ENCODE results near the gene SLC6A17. TPM values are rescaled to one million over a fixed set of nuclear protein-coding genes. Genes with fewer than 3 reads are reported as not detected.

SLC6A17 gene
- total RNA-seq, 2 donors from 2014 or later: 0.41 to 2.2 TPM

GRCh38 chr1:110138956-110139355, 11.3 kb upstream of the SLC6A17 start:
- Histone ChIP-seq H3K4me1 (replicated peaks) (no peaks in the 10 kb centered on the region), H3K27me3 (replicated peaks; ENCODE audit: insufficient read depth) (peaks cover 3% of the 10 kb centered on the region), H3K9me3 (no peaks in the 10 kb centered on the region), H3K27ac (no peak overlapping the region), H3K36me3 (no peaks in the 10 kb centered on the region), H3K4me3 (no peak overlapping the region)
- 40% methylated on average over 3 of the region's 3 CpGs for WGBS
- TF ChIP-seq POLR2AphosphoS5 (IDR thresholded peaks at IDR 0.05) (no peak), CTCF (IDR thresholded peaks at IDR 0.05) (no peak), POLR2A (IDR thresholded peaks at IDR 0.05) (no peak)
- DNase-seq (ENCODE audit: low spot score): no peak
- intact Hi-C loops (cut with DNase I): no loop called here

GRCh38 chr1:110144366-110144765, 5.9 kb upstream of the SLC6A17 start:
- Histone ChIP-seq H3K27ac (no peak overlapping the region), H3K9me3 (no peaks in the 10 kb centered on the region), H3K36me3 (no peaks in the 10 kb centered on the region), H3K4me3 (no peak overlapping the region), H3K4me1 (replicated peaks) (no peaks in the 10 kb centered on the region), H3K27me3 (replicated peaks; ENCODE audit: insufficient read depth) (peaks cover 1% of the 10 kb centered on the region)
- TF ChIP-seq POLR2AphosphoS5 (IDR thresholded peaks at IDR 0.05) (no peak), CTCF (IDR thresholded peaks at IDR 0.05) (no peak), POLR2A (IDR thresholded peaks at IDR 0.05) (no peak)
- intact Hi-C loops (cut with DNase I): no loop called here
- 63% methylated on average over 3 of the region's 3 CpGs for WGBS
- no peak for DNase-seq (ENCODE audit: low spot score)

GRCh38 chr1:110148961-110149360, 1.3 kb upstream of the SLC6A17 start:
- Histone ChIP-seq H3K27me3 (replicated peaks; ENCODE audit: insufficient read depth) (peaks cover 8% of the 10 kb centered on the region), H3K36me3 (no peaks in the 10 kb centered on the region), H3K4me3 (no peak overlapping the region), H3K4me1 (replicated peaks) (peaks cover 6% of the 10 kb centered on the region), H3K27ac (no peak overlapping the region), H3K9me3 (no peaks in the 10 kb centered on the region)
- intact Hi-C loops (cut with DNase I): no loop called here
- no peak for DNase-seq (ENCODE audit: low spot score)
- WGBS: 44% methylated on average over 4 of the region's 4 CpGs
- TF ChIP-seq CTCF (IDR thresholded peaks at IDR 0.05) (no peak), POLR2A (IDR thresholded peaks at IDR 0.05) (no peak), POLR2AphosphoS5 (IDR thresholded peaks at IDR 0.05) (no peak)

GRCh38 chr1:110151175-110151669, 928 bp downstream of the SLC6A17 start:
- 9% methylated on average over 37 of the region's 37 CpGs for WGBS
- Histone ChIP-seq H3K27ac (no peak overlapping the region), H3K4me3 (no peak overlapping the region), H3K4me1 (replicated peaks) (peaks cover 6% of the 10 kb centered on the region), H3K27me3 (replicated peaks; ENCODE audit: insufficient read depth) (peaks cover 8% of the 10 kb centered on the region), H3K9me3 (no peaks in the 10 kb centered on the region), H3K36me3 (no peaks in the 10 kb centered on the region)
- no peak for DNase-seq (ENCODE audit: low spot score)
- no peak for TF ChIP-seq CTCF (IDR thresholded peaks at IDR 0.05)
- intact Hi-C loops (cut with DNase I): no loop called here

- 68% methylated on average over 8 of the region's 8 CpGs for WGBS
- Histone ChIP-seq H3K27me3 (replicated peaks; ENCODE audit: insufficient read depth) (peaks cover 8% of the 10 kb centered on the region), H3K36me3 (no peaks in the 10 kb centered on the region)
Observed at GRCh38 chr1:110152133-110152785, 2.0 kb downstream of the SLC6A17 start.

More at GRCh38 chr1:110152133-110152785, 2.0 kb downstream of the SLC6A17 start:
- DNase-seq (ENCODE audit: low spot score): no peak
- H3K4me3 ChIP-seq: no peak overlapping the region
- H3K9me3 ChIP-seq: no peaks in the 10 kb centered on the region
- intact Hi-C loops (cut with DNase I): no loop called here
- H3K4me1 ChIP-seq (replicated peaks): peaks cover 6% of the 10 kb centered on the region
- TF ChIP-seq POLR2AphosphoS5 (IDR thresholded peaks at IDR 0.05) (no peak), POLR2A (IDR thresholded peaks at IDR 0.05) (no peak), CTCF (IDR thresholded peaks at IDR 0.05) (no peak)
- H3K27ac ChIP-seq: no peak overlapping the region

Measured in prostate gland (tissue), 2 donors.